Measurements from ENCODE around the gene DNAL4.
A peak's percentile ranks its signal among the peaks of the same experiment; 100 is the strongest.

DNAL4 gene

DNA sequence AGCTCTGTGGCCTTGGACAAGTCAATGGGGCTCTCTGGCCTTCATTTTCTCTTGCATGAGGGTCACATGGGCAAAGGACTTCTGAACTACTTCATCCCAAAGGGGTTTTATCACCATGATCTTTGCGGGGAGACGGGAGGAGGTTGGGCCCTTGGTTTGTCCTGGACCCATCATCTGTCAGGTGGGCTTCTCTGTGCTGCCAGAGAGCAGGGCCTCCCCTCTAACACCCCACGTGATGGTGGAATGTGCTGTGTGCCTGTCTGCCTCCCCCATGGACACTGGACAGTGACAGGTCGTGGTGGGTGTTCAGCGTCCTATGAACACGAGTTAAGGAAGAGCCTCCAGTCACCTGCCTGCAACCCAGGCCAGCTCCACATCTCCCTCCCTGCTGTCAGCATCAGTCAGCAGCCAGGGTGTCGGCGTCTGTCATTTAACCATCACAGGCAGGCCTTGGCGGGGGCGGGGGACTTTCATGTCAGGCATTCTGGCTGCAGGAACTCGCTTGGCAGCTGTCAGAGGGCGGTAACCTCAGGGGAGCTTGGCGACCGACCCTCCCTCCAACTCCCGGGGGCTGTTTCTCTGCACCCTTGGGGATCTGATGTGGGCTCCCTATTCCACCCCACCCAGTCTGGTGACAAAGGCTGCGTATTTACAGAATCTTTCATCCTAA, 35.5 kb downstream of the DNAL4 start:
- DNase-seq (ENCODE audit: low read depth in 2 of 2) = no peak

- DNase-seq (ENCODE audit: low read depth in 2 of 2) = no peak
Measured at GRCh38 chr22:38757464-38757757, 36.5 kb downstream of the DNAL4 start.

- no peak for DNase-seq (ENCODE audit: low read depth in 2 of 2)
Measured at GRCh38 chr22:38756711-38757463, 37.1 kb downstream of the DNAL4 start.

GRCh38 chr22:38755911-38756532, 37.9 kb downstream of the DNAL4 start, which contains the start of gene SUN2:
TSS of gene SUN2 (minus strand) at chr22:38755998. CDS start at chr22:38752628, 3,370 bp downstream.
- peak; percentile 46 to 49 for DNase-seq (ENCODE audit: low read depth in 2 of 2)

- no peak for DNase-seq (ENCODE audit: low read depth in 2 of 2)
Measured at GRCh38 chr22:38755155-38755910, 38.6 kb downstream of the DNAL4 start.

GRCh38 chr22:38754751-38755154, 39.2 kb downstream of the DNAL4 start:
- DNase-seq (ENCODE audit: low read depth in 2 of 2) = no peak

GRCh38 chr22:38753948-38754750, 39.8 kb downstream of the DNAL4 start:
- peak in 1 of 2 experiments; percentile 24 for DNase-seq (ENCODE audit: low read depth in 2 of 2)

DNA sequence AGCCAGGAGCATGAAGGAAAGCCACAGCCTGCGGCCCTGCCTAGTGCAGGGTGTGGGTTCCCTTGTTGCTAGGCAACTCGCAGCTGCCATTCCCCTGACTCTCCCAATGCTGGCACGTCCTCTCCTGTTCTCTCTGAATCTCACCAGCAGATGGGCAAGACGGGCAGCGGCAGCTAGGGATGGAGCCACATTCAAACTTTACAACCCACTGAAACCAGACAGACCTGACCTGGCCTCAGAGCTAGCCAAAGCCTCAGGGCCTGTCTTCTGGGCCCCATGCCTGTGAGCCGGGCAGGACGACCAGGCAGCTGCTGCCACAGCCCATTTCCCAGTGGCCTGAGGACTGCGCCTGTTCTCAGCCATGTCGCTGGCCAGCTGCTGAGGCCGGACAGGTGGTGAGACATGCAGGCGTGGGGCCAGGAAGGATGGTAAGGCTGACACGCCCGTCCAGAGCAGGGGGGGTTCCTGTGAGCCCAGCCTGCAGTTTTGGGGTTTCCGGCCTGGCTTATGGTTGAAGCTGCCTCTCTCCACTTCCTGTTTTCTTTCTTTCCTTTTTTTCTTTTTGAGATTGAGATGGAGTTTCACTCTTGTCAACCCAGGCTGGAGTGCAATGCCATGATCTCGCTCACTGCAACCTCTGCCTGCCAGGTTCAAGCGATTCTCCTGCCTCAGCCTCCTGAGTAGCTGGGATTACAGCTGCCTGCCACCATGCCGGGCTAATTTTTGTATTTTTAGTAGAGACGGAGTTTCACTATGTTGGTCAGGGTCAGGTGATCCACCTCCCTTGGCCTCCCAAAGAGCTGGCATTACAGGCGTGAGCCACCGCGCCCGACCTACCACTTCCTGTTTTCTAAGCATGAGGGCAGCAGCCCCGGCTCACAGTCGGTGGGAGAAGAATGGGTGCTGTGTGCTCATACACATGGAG, 42.3 kb downstream of the DNAL4 start:
- DNase-seq (ENCODE audit: low read depth in 2 of 2) = no peak

- DNase-seq (ENCODE audit: low read depth in 2 of 2) = no peak
Measured at GRCh38 chr22:38751066-38751421, 42.9 kb downstream of the DNAL4 start.

DNA sequence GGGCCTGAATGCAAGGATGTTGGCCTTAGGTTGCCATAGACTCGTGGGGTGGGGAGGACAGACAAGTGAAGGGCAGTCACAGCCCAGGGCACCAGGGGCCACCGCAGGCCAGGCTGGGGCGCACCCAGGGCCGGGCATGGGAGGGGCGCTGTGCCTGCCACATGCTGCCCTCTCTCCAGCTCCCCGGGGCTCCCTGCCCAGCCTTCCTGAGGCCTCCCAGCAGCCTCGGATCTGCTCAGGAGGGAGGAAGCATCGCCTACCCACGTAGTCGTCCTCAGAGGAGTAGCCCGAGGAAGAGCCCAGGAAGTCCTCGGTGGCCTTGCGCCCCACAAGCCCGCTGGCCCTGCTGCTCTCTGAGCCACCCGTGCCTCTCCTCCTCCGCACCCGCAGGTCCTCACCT, 43.3 kb downstream of the DNAL4 start:
- DNase-seq (ENCODE audit: low read depth in 2 of 2) = no peak

GRCh38 chr22:38750104-38750503, 43.8 kb downstream of the DNAL4 start:
- DNase-seq (ENCODE audit: low read depth in 2 of 2) = no peak

DNA sequence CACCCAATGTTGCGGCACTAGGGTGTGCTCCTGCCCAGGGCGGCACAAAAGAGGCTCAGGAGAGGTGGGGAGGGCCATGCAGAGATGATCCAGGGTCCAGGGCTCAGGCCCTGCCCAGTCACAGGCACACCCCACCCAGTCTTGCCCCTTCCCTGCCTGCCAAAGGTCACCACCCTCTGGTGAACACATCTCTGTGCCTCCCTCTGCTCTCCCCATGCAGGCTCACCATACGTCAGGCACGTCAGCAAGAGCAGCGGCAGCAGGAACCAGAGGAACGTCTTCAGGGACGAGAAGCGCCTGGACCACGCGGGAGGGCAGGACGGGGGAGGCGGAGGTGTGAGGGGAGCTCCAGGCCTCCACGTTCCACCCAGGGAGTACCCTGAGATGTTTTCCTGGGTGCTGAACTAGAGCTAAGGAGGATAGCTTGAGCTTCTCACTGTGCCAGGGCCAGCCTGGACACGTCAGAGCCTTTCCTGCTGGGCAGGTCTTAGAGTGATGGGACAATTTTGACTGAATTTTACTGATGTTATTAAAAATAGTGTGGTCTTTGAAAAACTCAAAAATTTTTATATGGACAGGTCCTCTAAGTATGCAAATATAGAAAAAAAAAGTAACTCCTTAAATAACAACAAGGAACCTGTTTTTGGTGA, 45.3 kb downstream of the DNAL4 start:
- no peak for DNase-seq (ENCODE audit: low read depth in 2 of 2)

- no peak for DNase-seq (ENCODE audit: low read depth in 2 of 2)
Measured at GRCh38 chr22:38745676-38746460, 48.1 kb downstream of the DNAL4 start.

- no peak for DNase-seq (ENCODE audit: low read depth in 2 of 2)
Measured at GRCh38 chr22:38744981-38745380, 49.0 kb downstream of the DNAL4 start.

DNA sequence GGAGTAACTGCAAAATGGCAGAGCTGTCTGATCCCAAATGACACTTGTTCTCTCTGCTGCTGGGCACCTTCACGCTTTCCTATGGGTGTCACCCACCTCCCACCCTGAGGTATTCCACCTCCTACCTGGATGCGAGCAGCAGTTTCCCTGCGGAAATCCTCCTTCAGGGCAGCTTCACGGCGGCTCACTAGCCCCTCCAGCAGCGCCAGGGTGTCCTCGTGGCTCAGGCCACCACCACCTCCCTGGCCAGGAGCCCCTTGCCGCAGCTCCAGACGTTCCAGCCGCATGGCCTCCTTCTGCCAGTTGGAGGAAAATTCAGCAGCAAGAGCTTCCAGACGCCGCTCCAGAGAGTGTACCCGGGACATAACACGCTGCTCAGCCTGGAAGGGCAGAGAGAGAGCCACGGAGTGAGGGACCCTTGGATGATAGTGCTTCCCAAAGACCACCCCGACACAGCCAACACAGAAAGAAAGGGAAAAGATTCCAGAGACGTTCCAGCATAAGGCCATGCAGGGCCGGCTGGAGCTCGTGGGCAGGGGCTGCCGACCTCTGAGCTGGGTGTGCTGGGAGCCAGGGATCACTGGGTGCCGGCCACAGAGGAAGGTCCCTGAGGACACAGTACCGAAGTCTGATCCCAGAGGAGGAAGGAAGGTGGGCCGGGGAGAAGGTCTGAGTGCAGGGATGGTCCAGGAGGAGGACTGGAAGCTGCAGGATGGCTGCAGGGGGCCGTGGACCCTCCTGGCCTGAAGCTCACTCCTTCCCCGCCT, 51.6 kb downstream of the DNAL4 start:
- no peak for DNase-seq (ENCODE audit: low read depth in 2 of 2)

GRCh38 chr22:38741576-38741975, 52.4 kb downstream of the DNAL4 start:
- DNase-seq (ENCODE audit: low read depth in 2 of 2) = no peak

GRCh38 chr22:38741166-38741565, 52.8 kb downstream of the DNAL4 start:
- DNase-seq (ENCODE audit: low read depth in 2 of 2) = no peak

GRCh38 chr22:38740754-38741153, 53.2 kb downstream of the DNAL4 start:
- no peak for DNase-seq (ENCODE audit: low read depth in 2 of 2)

Measured in fibroblast of skin of left quadriceps (primary cell).